Lung (tissue), 12 donors: Measurements from ENCODE around the gene WDR73. TPM values are rescaled to one million over a fixed set of nuclear protein-coding genes. Genes with fewer than 3 reads are reported as not detected.

ENCODE experiments used
- ATAC-seq: fragments of 200-7000 bp; cut with Tn5 transposase; one replicate; pipeline ENCODE4 v1.9.1; 2020; ENCODE audit warnings: moderate number of reproducible peaks; ENCODE audit not compliant: insufficient read depth, low FRiP score
- DNase-seq, 3 donors: peaks; one replicate each; pipeline ENCODE4 v3.0.0-alpha.2; 2013 to 2017
- H3K27ac ChIP-seq, 2 donors: one replicate each; pipeline ENCODE4 v1.5.1; 2013; ENCODE audit warnings: mild to moderate bottlenecking in 2 of 2, moderate library complexity in 2 of 2, control low read depth in 1 of 2, inconsistent platforms in 1 of 2, low read depth in 1 of 2, low read length in 1 of 2
- H3K27me3 ChIP-seq, 3 donors: one replicate each; pipeline ENCODE4 v1.5.1; 2013; ENCODE audit warnings: low read length in 2 of 3; ENCODE audit not compliant: control insufficient read depth in 3 of 3, insufficient read depth in 3 of 3
- H3K36me3 ChIP-seq, 4 donors: one replicate each; pipeline ENCODE4 v1.5.1; 2013; ENCODE audit warnings: low read length in 4 of 4, mild to moderate bottlenecking in 1 of 4, moderate library complexity in 1 of 4; ENCODE audit not compliant: control insufficient read depth in 4 of 4, insufficient read depth in 4 of 4
- H3K4me1 ChIP-seq, 5 donors: one replicate each; pipeline ENCODE4 v1.5.1; 2013; ENCODE audit warnings: low read length in 5 of 5, mild to moderate bottlenecking in 2 of 5, moderate library complexity in 1 of 5; ENCODE audit not compliant: control insufficient read depth in 5 of 5, insufficient read depth in 5 of 5
- H3K4me3 ChIP-seq: one replicate; pipeline ENCODE4 v1.5.1; 2013; ENCODE audit warnings: mild to moderate bottlenecking, control low read depth, moderate library complexity
- H3K9ac ChIP-seq, 2 donors: one replicate each; pipeline ENCODE4 v1.5.1; 2013; ENCODE audit warnings: low read length in 2 of 2, control low read depth in 1 of 2; ENCODE audit not compliant: insufficient read depth in 1 of 2
- H3K9me3 ChIP-seq, 4 donors: one replicate each; pipeline ENCODE4 v1.5.1; 2013; ENCODE audit warnings: low read length in 3 of 4, mild to moderate bottlenecking in 1 of 4, moderate library complexity in 1 of 4; ENCODE audit not compliant: control insufficient read depth in 4 of 4, insufficient read depth in 3 of 4
- WGBS, 2 donors: extraction: QIAGEN DNeasy Blood & Tissue Kit; methylation state at CpG; one replicate each; pipeline ENCODE4 v1.1.7; 2013; 5-methylcytosine and 5-hydroxymethylcytosine counted together
- polyA plus RNA-seq, 2 donors: library from polyadenylated mRNA; stranded (reverse); fragments of 200-250 nt; gene quantifications; one replicate each; pipeline ENCODE4 v1.2.1, GENCODE V29; 2013
- total RNA-seq, 2 donors: library from RNA; depleted of rRNA in 1 of 2; stranded (reverse); fragments of >200 nt in 1 of 2; gene quantifications; one replicate each; pipeline ENCODE4 v1.2.1, GENCODE V29; 2014 to 2021
- TF ChIP-seq, protein P1 (sequence below): IDR thresholded peaks from 2 replicates; pipeline ENCODE4 v1.5.1; 2012; ENCODE audit warnings: mild to moderate bottlenecking; ENCODE audit errors: control extremely low read depth, extremely low read depth
- donor health status: control.
- donor health status: control.
- donor health status: Bipolar disorder and iron deficiency.
- donor health status: healthy.
- donor health status: DM: yes; HTN: yes; CAD: no.

Gene WDR73
- total and polyA plus RNA-seq, 4 donors = 18.2 to 35.6 (median 26.5) TPM

DNA sequence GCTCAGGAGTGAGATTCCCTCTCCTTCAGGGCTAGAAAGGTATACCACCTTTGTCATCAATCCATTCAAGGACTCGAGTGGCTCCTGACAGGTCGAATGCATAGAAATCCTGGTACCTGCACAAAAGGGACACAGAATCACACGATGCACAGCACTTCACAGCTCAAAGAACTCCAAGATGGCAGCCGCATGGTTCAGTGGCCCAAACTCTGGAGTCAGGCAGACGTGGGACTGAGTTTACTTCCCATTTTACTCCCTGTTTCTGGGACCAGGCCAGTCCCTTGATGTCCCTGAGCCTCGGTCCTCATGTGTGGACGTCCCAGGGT, 536 bp downstream of the WDR73 start:
- H3K9ac ChIP-seq = peak overlapping the region; percentile 96 to 97
- DNase-seq (peak in 1 of 3 donors; percentile 27), ATAC-seq (no peak)
- no peaks in the 10 kb centered on the region for H3K27me3 ChIP-seq
- H3K4me1 ChIP-seq = peaks cover 1 to 20% (median 6%) of the 10 kb centered on the region in 5 donors
- peaks cover 10 to 23% (median 15%) of the 10 kb centered on the region in 4 donors for H3K36me3 ChIP-seq
- H3K4me3 ChIP-seq = peak overlapping the region; percentile 83
- TF ChIP-seq, protein P1, sequence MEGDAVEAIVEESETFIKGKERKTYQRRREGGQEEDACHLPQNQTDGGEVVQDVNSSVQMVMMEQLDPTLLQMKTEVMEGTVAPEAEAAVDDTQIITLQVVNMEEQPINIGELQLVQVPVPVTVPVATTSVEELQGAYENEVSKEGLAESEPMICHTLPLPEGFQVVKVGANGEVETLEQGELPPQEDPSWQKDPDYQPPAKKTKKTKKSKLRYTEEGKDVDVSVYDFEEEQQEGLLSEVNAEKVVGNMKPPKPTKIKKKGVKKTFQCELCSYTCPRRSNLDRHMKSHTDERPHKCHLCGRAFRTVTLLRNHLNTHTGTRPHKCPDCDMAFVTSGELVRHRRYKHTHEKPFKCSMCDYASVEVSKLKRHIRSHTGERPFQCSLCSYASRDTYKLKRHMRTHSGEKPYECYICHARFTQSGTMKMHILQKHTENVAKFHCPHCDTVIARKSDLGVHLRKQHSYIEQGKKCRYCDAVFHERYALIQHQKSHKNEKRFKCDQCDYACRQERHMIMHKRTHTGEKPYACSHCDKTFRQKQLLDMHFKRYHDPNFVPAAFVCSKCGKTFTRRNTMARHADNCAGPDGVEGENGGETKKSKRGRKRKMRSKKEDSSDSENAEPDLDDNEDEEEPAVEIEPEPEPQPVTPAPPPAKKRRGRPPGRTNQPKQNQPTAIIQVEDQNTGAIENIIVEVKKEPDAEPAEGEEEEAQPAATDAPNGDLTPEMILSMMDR = no peak
- peak overlapping the region; percentile 76 to 83 for H3K27ac ChIP-seq
- no peaks in the 10 kb centered on the region for H3K9me3 ChIP-seq
- WGBS, 2 donors = 14 to 15% methylated on average over 7 of the region's 7 CpGs

DNA sequence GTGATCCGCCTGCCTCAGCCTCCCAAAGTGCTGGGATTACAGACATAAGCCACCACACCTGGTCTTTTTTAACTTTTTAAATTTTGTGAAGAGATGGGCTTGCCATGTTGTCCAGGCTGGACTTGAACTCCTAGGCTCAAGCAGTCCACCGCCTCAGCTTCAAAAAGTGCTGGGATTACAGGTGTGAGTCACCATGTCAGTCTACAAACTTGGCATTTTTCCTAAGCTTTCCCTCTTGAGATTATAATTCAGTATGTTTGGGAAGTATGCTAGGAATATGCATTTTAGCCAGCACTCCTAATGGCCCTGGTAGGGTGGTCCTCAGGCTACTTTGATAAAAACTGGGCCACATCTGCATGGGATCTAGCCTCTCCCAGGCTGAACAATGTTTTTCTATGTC, 4.4 kb downstream of the WDR73 start:
- Histone ChIP-seq H3K4me3 (no peak overlapping the region), H3K9me3 (no peaks in the 10 kb centered on the region), H3K9ac (no peak overlapping the region), H3K36me3 (peaks cover 32 to 47% (median 41%) of the 10 kb centered on the region in 4 donors), H3K4me1 (peaks cover 0 to 15% (median 8%) of the 10 kb centered on the region in 5 donors), H3K27me3 (no peaks in the 10 kb centered on the region), H3K27ac (peak overlapping the region in 1 of 2 donors; percentile 1)
- TF ChIP-seq, protein P1 = no peak
- WGBS, 2 donors = 93 to 97% methylated on average over 2 of the region's 2 CpGs
- ATAC-seq = no peak
- no peak for DNase-seq

DNA sequence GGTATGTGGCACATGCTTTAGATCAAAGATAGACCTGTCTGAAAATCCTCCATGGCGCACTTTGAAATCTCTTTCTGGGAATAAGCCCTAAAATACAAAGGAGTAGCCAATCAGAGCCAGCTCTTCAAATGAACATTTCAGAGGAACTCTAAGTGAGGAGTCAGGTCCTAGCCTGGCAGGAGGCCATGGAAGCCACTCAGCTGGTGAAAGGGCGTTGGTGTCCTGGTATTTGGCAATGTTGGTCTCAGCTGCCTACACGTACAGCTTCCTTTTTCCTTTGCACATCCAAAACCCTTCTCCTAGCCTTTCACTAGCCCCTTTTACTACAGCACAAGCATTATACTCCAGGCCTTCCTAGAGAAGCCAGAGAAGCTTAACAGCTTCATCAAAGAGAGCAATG, 5.5 kb downstream of the WDR73 start:
- peak overlapping the region; percentile 7 for H3K27ac ChIP-seq
- no peak overlapping the region for H3K9ac ChIP-seq
- WGBS, 2 donors = 34 to 56% methylated on average over 3 of the region's 3 CpGs
- H3K4me3 ChIP-seq = no peak overlapping the region
- no peaks in the 10 kb centered on the region for H3K27me3 ChIP-seq
- TF ChIP-seq, protein P1 = no peak
- H3K36me3 ChIP-seq = peaks cover 36 to 49% (median 42%) of the 10 kb centered on the region in 4 donors
- H3K4me1 ChIP-seq = peaks cover 0 to 13% (median 7%) of the 10 kb centered on the region in 5 donors
- no peak for DNase-seq
- no peaks in the 10 kb centered on the region for H3K9me3 ChIP-seq
- no peak for ATAC-seq

DNA sequence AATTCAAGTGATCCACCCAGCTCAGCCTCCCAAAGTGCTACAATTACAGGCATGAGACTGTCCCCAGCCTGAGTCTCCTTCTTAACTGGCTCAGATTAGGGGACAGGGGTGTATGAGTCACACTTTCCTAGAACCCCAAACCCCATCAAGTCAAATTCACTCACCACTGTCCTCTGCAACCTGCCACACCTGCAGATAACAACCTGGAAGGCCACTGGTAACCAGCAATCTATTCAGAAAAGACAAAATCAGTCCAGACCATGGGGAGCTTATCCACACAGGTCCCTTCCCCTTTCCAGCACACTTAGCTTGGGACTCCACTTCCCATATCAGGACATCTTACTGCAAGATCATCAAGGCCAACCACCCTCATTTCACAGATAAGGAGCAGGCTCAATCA, 6.4 kb downstream of the WDR73 start:
- Histone ChIP-seq H3K4me1 (peaks cover 0 to 5% (median 4%) of the 10 kb centered on the region in 5 donors), H3K27me3 (no peaks in the 10 kb centered on the region), H3K4me3 (no peak overlapping the region), H3K27ac (peak overlapping the region in 1 of 2 donors; percentile 18), H3K9ac (no peak overlapping the region), H3K9me3 (peaks cover 0 to 3% (median 0%) of the 10 kb centered on the region in 4 donors), H3K36me3 (peaks cover 36 to 55% (median 50%) of the 10 kb centered on the region in 4 donors)
- TF ChIP-seq, protein P1 = no peak
- ATAC-seq (no peak), DNase-seq (no peak)
